PC-9 (cell line): ENCODE results near the gene MPND. TPM values are rescaled to one million over a fixed set of nuclear protein-coding genes. Genes with fewer than 3 reads are reported as not detected.

Source experiments
- BruUV-seq: library from RNA; stranded (reverse); fragments of 400-500 nt; replicated peaks from 2 replicates; lab custom pipeline; 2021; lab: Mats Ljungman, UMichigan
- CTCF ChIA-PET: fragments of 300-600 bp; sonication (Branson Sonifier 250); formaldehyde crosslinking; loops from one replicate; lab custom pipeline; 2022; ENCODE audit warnings: antibody characterized with exemption; lab: Charles Lee
- POLR2A ChIA-PET: fragments of 300-600 bp; sonication (Branson Sonifier 250); formaldehyde crosslinking; loops from one replicate; lab custom pipeline; 2022; ENCODE audit warnings: antibody characterized with exemption; ENCODE audit not compliant: unreplicated experiment; lab: Charles Lee
- DNase-seq, 2 experiments: peaks; one replicate each; pipeline versions ENCODE4 v3.0.0 to v3.0.0-alpha.2; 2015 to 2022; ENCODE audit warnings: mixed read lengths in 1 of 2
- H2AFZ ChIP-seq: fragments of 200-600 bp; sonication (generic); 2 replicates; pipeline ENCODE4 v1.8.1; 2017; ENCODE audit warnings: antibody characterized with exemption
- H3F3A ChIP-seq: fragments of 200-600 bp; sonication (generic); 2 replicates; pipeline ENCODE4 v1.8.1; 2017; ENCODE audit warnings: antibody characterized with exemption, mild to moderate bottlenecking, low read depth; ENCODE audit not compliant: insufficient read depth
- H3K27ac ChIP-seq: fragments of 200-600 bp; sonication (generic); 2 replicates; pipeline ENCODE4 v1.6.1; 2016; ENCODE audit warnings: mixed run types
- H3K27me3 ChIP-seq: fragments of 200-600 bp; sonication (generic); 2 replicates; pipeline ENCODE4 v1.6.1; 2016; ENCODE audit warnings: low read depth, mixed run types; ENCODE audit not compliant: insufficient read depth
- H3K36me3 ChIP-seq: fragments of 200-600 bp; sonication (generic); 2 replicates; pipeline ENCODE4 v1.6.1; 2016; ENCODE audit warnings: low read depth, mixed run types
- H3K4me1 ChIP-seq: fragments of 200-600 bp; sonication (generic); replicated peaks from 2 replicates; pipeline ENCODE4 v1.6.1; 2016; ENCODE audit warnings: mixed run types; ENCODE audit not compliant: insufficient read depth
- H3K4me2 ChIP-seq: fragments of 200-600 bp; sonication (generic); 2 replicates; pipeline ENCODE4 v1.6.1; 2017; ENCODE audit warnings: mixed run types
- H3K4me3 ChIP-seq: fragments of 200-600 bp; sonication (generic); 2 replicates; pipeline ENCODE4 v1.6.1; 2016; ENCODE audit warnings: mixed run types
- H3K79me2 ChIP-seq: fragments of 200-600 bp; sonication (generic); 2 replicates; pipeline ENCODE4 v1.6.1; 2017; ENCODE audit warnings: low read depth, mixed run types
- H3K9me2 ChIP-seq: fragments of 200-600 bp; sonication (generic); 2 replicates; pipeline ENCODE4 v1.8.1; 2017; ENCODE audit warnings: mild to moderate bottlenecking; ENCODE audit not compliant: insufficient read depth
- H3K9me3 ChIP-seq: fragments of 200-600 bp; sonication (generic); 2 replicates; pipeline ENCODE4 v1.8.1; 2016; ENCODE audit warnings: low read depth; ENCODE audit not compliant: insufficient read depth
- H4K20me1 ChIP-seq: fragments of 200-600 bp; sonication (generic); 2 replicates; pipeline ENCODE4 v1.8.1; 2017; ENCODE audit not compliant: insufficient read depth
- EZH2 ChIP-seq: fragments of 200-600 bp; sonication (generic); IDR thresholded peaks from 2 replicates; pipeline ENCODE4 v1.8.0; 2017; ENCODE audit warnings: antibody characterized with exemption, low read depth
- intact Hi-C: fragments of 100-400 bp; cut with micrococcal nuclease; formaldehyde crosslinking; loops from one replicate; pipeline ENCODE4 v1.10.0; 2022; ENCODE audit not compliant: unreplicated experiment
- total RNA-seq: library from RNA; stranded (reverse); gene quantifications from 2 replicates; pipeline ENCODE4 v1.2.3, GENCODE V29; 2021
- TF ChIP-seq, protein P1 (sequence below): fragments of 200-600 bp; sonication (generic); conservative IDR thresholded peaks from 2 replicates; pipeline ENCODE4 v1.6.1; 2017; ENCODE audit warnings: mixed run types, antibody characterized with exemption, mild to moderate bottlenecking, moderate library complexity

The MPND gene
- total RNA-seq, 1 experiment from 2014 or later: 12.6 TPM

DNA sequence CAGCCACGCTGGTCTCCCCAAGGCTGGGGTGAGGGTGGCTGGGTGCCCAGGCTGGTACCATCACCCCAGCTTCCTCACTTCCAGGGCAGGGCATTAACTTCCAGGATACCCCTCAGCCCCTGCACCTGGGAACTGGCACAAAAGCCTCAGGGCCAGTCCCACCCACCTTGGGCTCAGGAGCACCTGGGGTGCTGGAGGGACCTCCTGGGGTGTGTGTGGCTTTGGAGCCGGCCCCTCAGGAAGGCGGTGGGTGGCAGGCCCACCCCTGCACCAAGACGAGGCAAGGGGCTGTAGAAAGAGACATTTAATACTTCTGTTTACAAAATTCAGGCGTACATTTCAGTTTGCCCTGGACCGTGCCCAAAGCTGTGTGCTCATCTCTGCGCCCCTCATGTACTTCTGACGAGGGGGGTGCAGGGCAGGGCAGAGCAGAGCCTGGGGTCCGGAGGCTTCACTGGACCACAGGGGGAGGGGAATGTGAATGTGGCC, 16.8 kb downstream of the MPND start:
- CTCF ChIA-PET: no interaction called here
- no peaks in the 10 kb centered on the region for H3K27me3 ChIP-seq
- no peak for TF ChIP-seq EZH2
- TF ChIP-seq, protein P1, sequence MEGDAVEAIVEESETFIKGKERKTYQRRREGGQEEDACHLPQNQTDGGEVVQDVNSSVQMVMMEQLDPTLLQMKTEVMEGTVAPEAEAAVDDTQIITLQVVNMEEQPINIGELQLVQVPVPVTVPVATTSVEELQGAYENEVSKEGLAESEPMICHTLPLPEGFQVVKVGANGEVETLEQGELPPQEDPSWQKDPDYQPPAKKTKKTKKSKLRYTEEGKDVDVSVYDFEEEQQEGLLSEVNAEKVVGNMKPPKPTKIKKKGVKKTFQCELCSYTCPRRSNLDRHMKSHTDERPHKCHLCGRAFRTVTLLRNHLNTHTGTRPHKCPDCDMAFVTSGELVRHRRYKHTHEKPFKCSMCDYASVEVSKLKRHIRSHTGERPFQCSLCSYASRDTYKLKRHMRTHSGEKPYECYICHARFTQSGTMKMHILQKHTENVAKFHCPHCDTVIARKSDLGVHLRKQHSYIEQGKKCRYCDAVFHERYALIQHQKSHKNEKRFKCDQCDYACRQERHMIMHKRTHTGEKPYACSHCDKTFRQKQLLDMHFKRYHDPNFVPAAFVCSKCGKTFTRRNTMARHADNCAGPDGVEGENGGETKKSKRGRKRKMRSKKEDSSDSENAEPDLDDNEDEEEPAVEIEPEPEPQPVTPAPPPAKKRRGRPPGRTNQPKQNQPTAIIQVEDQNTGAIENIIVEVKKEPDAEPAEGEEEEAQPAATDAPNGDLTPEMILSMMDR: no peak
- no peak overlapping the region for H3K4me2 ChIP-seq
- H2AFZ ChIP-seq: no peak overlapping the region
- H3K27ac ChIP-seq: no peak overlapping the region
- H3K9me3 ChIP-seq: no peaks in the 10 kb centered on the region
- no peaks in the 10 kb centered on the region for H3K9me2 ChIP-seq
- H3K4me3 ChIP-seq: no peak overlapping the region
- POLR2A ChIA-PET: interaction anchor here (0.6 kb wide), 1 partner anchor 17 kb away, joined by 4 read pairs; the partner anchor contains the start of gene MPND
- H3K79me2 ChIP-seq: no peaks in the 10 kb centered on the region
- H3F3A ChIP-seq: no peaks in the 10 kb centered on the region
- DNase-seq: no peak
- BruUV-seq: no TSS peak
- no peaks in the 10 kb centered on the region for H4K20me1 ChIP-seq
- intact Hi-C loops: no loop called here
- no peaks in the 10 kb centered on the region for H3K4me1 ChIP-seq
- no peaks in the 10 kb centered on the region for H3K36me3 ChIP-seq

DNA sequence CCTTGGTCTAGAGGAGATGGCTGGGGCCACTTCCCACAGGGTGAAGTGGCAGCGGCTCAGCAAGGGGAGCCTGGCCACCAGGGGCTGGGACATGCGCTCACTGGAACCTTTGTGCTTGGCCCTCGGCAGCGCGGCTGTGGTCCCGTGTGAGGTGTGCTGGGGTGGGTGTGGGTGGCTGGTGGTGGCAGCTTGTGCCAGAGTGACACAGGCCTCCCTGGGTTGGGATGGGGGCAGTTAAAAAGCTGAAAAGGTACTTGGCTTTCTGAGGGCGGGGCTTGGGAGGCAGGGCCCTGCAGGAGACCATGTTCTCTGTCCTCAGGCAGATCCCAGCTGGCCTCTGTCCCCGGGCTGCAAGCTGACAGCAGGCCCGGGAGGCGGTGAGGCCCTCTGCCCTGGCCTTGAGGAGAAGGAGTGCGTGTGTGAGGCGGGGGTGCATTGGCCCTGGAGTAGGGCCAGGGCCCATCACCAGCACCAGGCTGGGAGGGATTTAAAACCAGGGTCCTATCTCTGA, 17.3 kb downstream of the MPND start:
- H3K9me2 ChIP-seq: no peaks in the 10 kb centered on the region
- ChIA-PET POLR2A (interaction anchor here (0.6 kb wide), 1 partner anchor 17 kb away, joined by 4 read pairs; the partner anchor contains the start of gene MPND), CTCF (no interaction called here)
- no peaks in the 10 kb centered on the region for H3K9me3 ChIP-seq
- no peaks in the 10 kb centered on the region for H3K27me3 ChIP-seq
- no peaks in the 10 kb centered on the region for H3K36me3 ChIP-seq
- H4K20me1 ChIP-seq: no peaks in the 10 kb centered on the region
- no peaks in the 10 kb centered on the region for H3F3A ChIP-seq
- H3K79me2 ChIP-seq: no peaks in the 10 kb centered on the region
- no peak for DNase-seq
- H3K4me2 ChIP-seq: no peak overlapping the region
- BruUV-seq: TSS peak; percentile 51
- no peak for TF ChIP-seq EZH2
- TF ChIP-seq, protein P1: no peak
- no peak overlapping the region for H3K27ac ChIP-seq
- H3K4me3 ChIP-seq: no peak overlapping the region
- intact Hi-C loops: no loop called here
- H3K4me1 ChIP-seq: no peaks in the 10 kb centered on the region
- no peak overlapping the region for H2AFZ ChIP-seq

DNA sequence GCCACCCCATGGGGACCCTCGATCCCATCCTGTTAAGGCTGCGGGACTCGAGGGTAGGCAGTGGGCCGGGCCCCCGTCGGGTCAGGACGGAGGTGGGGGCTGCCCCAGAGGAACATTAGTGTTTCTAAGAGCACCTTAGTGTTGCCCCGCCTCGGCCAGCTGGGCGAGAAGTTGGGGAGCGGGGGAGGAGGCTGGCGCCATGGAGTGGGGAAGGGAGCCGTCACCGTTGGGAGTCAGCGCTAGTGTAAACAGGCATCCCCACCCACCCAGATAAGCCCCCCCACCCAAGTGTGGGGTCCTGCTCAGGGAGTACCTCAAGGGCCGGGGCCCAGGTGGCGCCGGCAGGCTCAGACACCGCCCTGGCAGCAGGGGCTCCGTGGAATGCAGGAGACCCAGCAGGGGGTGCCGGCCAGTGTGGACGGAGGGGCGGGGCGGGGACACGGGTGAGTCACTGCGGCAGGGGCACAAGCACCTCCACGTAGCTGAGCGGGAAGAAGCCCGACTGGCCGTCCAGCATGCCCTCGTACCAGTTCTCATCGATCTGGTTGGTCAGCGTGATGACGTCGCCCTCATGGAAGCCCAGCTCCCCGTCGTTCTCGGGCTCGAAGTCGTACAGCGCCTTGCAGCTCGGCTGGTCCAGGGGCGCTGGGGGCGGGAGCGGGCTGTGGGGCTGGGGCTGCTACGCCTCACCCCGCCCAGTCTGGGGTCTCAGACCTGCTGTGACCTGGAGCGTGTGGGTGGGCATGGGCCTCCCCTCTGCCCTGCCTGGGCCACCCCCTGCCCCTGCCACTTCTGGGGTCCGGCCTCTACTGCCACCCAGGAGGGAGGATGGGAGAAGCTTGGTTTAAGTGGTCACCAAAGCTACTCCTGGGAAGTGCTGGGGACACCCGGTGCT, 18.0 kb downstream of the MPND start:
- Histone ChIP-seq H3K36me3 (no peaks in the 10 kb centered on the region), H3K27me3 (no peaks in the 10 kb centered on the region), H3K79me2 (no peaks in the 10 kb centered on the region), H3K27ac (no peak overlapping the region), H2AFZ (no peak overlapping the region), H4K20me1 (no peaks in the 10 kb centered on the region), H3K9me2 (no peaks in the 10 kb centered on the region), H3K9me3 (no peaks in the 10 kb centered on the region), H3F3A (no peaks in the 10 kb centered on the region), H3K4me3 (no peak overlapping the region), H3K4me2 (no peak overlapping the region), H3K4me1 (no peaks in the 10 kb centered on the region)
- TF ChIP-seq, protein P1: no peak
- TF ChIP-seq EZH2: no peak
- CTCF ChIA-PET: interaction anchor here (0.6 kb wide), 1 partner anchor 39 kb away, joined by 3 read pairs; no protein-coding TSS in a partner anchor
- no peak for DNase-seq
- intact Hi-C loops: no loop called here
- POLR2A ChIA-PET: no interaction called here
- no TSS peak for BruUV-seq
